Astrocyte (in vitro differentiated cells and primary cell): ENCODE results near the gene GCK. TPM values are rescaled to one million over a fixed set of nuclear protein-coding genes. Genes with fewer than 3 reads are reported as not detected.

Source experiments
- DNase-seq: peaks from one replicate; pipeline ENCODE4 v3.0.0-alpha.2; 2010; ENCODE audit warnings: low read depth
- FAIRE-seq: peaks from 2 replicates; lab custom pipeline; 2011; peaks lifted over from hg19 to GRCh38; lab: Jason Lieb, UNC
- H2AFZ ChIP-seq: 2 replicates; pipeline ENCODE4 v1.6.0; 2012; ENCODE audit warnings: low read depth, low read length, inconsistent platforms
- H3K27ac ChIP-seq: 2 replicates; pipeline ENCODE4 v1.5.1; 2011; ENCODE audit warnings: low read depth, low read length, inconsistent platforms
- H3K27me3 ChIP-seq: 2 replicates; pipeline ENCODE4 v1.6.0; 2011; ENCODE audit warnings: low read length, inconsistent platforms; ENCODE audit not compliant: insufficient read depth
- H3K36me3 ChIP-seq: 2 replicates; pipeline ENCODE4 v1.5.1; 2011; ENCODE audit warnings: low read length, inconsistent platforms; ENCODE audit not compliant: insufficient read depth
- H3K4me1 ChIP-seq: 2 replicates; pipeline ENCODE4 v1.5.1; 2011; ENCODE audit warnings: low read length, inconsistent platforms; ENCODE audit not compliant: insufficient read depth
- H3K4me2 ChIP-seq: 2 replicates; pipeline ENCODE4 v1.6.0; 2012; ENCODE audit warnings: low read length, inconsistent platforms
- H3K4me3 ChIP-seq: 2 replicates; pipeline ENCODE4 v1.5.1; 2011; ENCODE audit warnings: low read depth, mild to moderate bottlenecking, low read length, inconsistent platforms; ENCODE audit not compliant: insufficient read depth
- H3K79me2 ChIP-seq: 2 replicates; pipeline ENCODE4 v1.6.0; 2012; ENCODE audit warnings: mild to moderate bottlenecking, low read length, inconsistent platforms; ENCODE audit not compliant: insufficient read depth
- H3K9ac ChIP-seq: 2 replicates; pipeline ENCODE4 v1.6.0; 2012; ENCODE audit warnings: mild to moderate bottlenecking, low read length, inconsistent platforms
- H3K9me3 ChIP-seq: 2 replicates; pipeline ENCODE4 v1.5.1; 2012; ENCODE audit warnings: low read depth, mild to moderate bottlenecking, low read length, inconsistent platforms; ENCODE audit not compliant: insufficient read depth
- H4K20me1 ChIP-seq: 2 replicates; pipeline ENCODE4 v1.6.0; 2012; ENCODE audit warnings: low read length, inconsistent platforms; ENCODE audit not compliant: insufficient read depth
- H3K27ac Mint-ChIP-seq: one replicate; pipeline ENCODE4 v1.8.0; 2021; ENCODE audit warnings: mild to moderate bottlenecking, mixed read lengths; ENCODE audit not compliant: unreplicated experiment
- H3K27me3 Mint-ChIP-seq: one replicate; pipeline ENCODE4 v1.8.0; 2021; ENCODE audit warnings: low read depth, mixed read lengths; ENCODE audit not compliant: unreplicated experiment
- H3K36me3 Mint-ChIP-seq: one replicate; pipeline ENCODE4 v1.8.0; 2021; ENCODE audit warnings: low read depth, mixed read lengths; ENCODE audit not compliant: unreplicated experiment
- H3K4me1 Mint-ChIP-seq: one replicate; pipeline ENCODE4 v1.8.0; 2021; ENCODE audit warnings: low read depth, mixed read lengths; ENCODE audit not compliant: unreplicated experiment
- H3K4me3 Mint-ChIP-seq: one replicate; pipeline ENCODE4 v1.8.0; 2021; ENCODE audit warnings: mild to moderate bottlenecking, moderate library complexity, mixed read lengths; ENCODE audit not compliant: unreplicated experiment
- H3K9me3 Mint-ChIP-seq: one replicate; pipeline ENCODE4 v1.8.0; 2021; ENCODE audit warnings: mild to moderate bottlenecking, mixed read lengths; ENCODE audit not compliant: unreplicated experiment
- EZH2 ChIP-seq: IDR thresholded peaks from 2 replicates; pipeline ENCODE4 v1.6.1; 2012; ENCODE audit warnings: mild to moderate bottlenecking, low read length, inconsistent platforms; ENCODE audit not compliant: insufficient read depth
- total RNA-seq: library from RNA; stranded (reverse); gene quantifications from 2 replicates; pipeline ENCODE4 v1.2.1, GENCODE V29; 2021
- TF ChIP-seq, protein P1 (sequence below): IDR thresholded peaks from 2 replicates; pipeline ENCODE4 v1.5.1; 2011; ENCODE audit warnings: low read depth, mild to moderate bottlenecking, inconsistent platforms, low read length, moderate library complexity; ENCODE audit not compliant: insufficient read depth

The GCK gene
- total RNA-seq, 1 donor from 2014 or later: not detected

GRCh38 chr7:44139311-44140010, 49.8 kb downstream of the GCK start:
- Histone ChIP-seq H3K27me3 (no peaks in the 10 kb centered on the region), H3K9me3 (no peaks in the 10 kb centered on the region), H3K79me2 (no peaks in the 10 kb centered on the region), H3K27ac (no peak overlapping the region), H4K20me1 (no peaks in the 10 kb centered on the region), H2AFZ (no peak overlapping the region), H3K9ac (no peak overlapping the region), H3K4me2 (no peak overlapping the region), H3K4me1 (no peaks in the 10 kb centered on the region), H3K36me3 (no peaks in the 10 kb centered on the region), H3K4me3 (no peak overlapping the region)
- Mint-ChIP-seq H3K9me3 (no peaks in the 10 kb centered on the region), H3K4me3 (no peak overlapping the region), H3K36me3 (no peaks in the 10 kb centered on the region), H3K27ac (no peak overlapping the region), H3K4me1 (peaks cover 5% of the 10 kb centered on the region), H3K27me3 (peaks cover 27% of the 10 kb centered on the region)
- no peak for DNase-seq
- TF ChIP-seq EZH2: no peak
- TF ChIP-seq, protein P1, sequence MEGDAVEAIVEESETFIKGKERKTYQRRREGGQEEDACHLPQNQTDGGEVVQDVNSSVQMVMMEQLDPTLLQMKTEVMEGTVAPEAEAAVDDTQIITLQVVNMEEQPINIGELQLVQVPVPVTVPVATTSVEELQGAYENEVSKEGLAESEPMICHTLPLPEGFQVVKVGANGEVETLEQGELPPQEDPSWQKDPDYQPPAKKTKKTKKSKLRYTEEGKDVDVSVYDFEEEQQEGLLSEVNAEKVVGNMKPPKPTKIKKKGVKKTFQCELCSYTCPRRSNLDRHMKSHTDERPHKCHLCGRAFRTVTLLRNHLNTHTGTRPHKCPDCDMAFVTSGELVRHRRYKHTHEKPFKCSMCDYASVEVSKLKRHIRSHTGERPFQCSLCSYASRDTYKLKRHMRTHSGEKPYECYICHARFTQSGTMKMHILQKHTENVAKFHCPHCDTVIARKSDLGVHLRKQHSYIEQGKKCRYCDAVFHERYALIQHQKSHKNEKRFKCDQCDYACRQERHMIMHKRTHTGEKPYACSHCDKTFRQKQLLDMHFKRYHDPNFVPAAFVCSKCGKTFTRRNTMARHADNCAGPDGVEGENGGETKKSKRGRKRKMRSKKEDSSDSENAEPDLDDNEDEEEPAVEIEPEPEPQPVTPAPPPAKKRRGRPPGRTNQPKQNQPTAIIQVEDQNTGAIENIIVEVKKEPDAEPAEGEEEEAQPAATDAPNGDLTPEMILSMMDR: no peak
- FAIRE-seq: no peak

DNA sequence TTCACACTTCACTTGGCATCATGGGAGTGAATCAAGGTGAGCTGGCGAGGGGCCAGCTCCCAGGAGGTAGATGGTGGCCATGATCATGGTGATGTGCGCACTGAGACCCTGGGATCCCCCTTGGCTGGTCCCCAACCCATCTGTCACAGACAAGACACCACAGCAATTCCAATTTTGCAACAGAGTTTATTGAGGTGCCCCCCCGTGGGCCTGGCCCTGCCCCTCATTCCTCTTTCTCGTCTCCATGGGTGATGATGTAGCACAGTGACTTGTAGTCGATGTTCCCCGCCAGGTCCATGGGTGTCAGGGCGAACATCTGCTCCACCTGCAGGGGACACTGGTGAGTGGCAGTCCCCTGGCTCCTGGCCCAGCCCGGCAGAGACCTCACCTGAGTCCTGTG, 50.5 kb downstream of the GCK start:
- FAIRE-seq (no peak), DNase-seq (no peak)
- H2AFZ ChIP-seq: no peak overlapping the region
- no peaks in the 10 kb centered on the region for H3K9me3 ChIP-seq
- Mint-ChIP-seq H3K27me3 (peaks cover 22% of the 10 kb centered on the region), H3K9me3 (no peaks in the 10 kb centered on the region), H3K36me3 (no peaks in the 10 kb centered on the region), H3K4me3 (no peak overlapping the region), H3K27ac (no peak overlapping the region), H3K4me1 (peaks cover 5% of the 10 kb centered on the region)
- no peaks in the 10 kb centered on the region for H3K27me3 ChIP-seq
- no peaks in the 10 kb centered on the region for H3K4me1 ChIP-seq
- no peak overlapping the region for H3K4me2 ChIP-seq
- H3K4me3 ChIP-seq: no peak overlapping the region
- H3K79me2 ChIP-seq: no peaks in the 10 kb centered on the region
- H3K36me3 ChIP-seq: no peaks in the 10 kb centered on the region
- no peaks in the 10 kb centered on the region for H4K20me1 ChIP-seq
- no peak overlapping the region for H3K9ac ChIP-seq
- TF ChIP-seq EZH2: no peak
- TF ChIP-seq, protein P1: no peak
- H3K27ac ChIP-seq: no peak overlapping the region

DNA sequence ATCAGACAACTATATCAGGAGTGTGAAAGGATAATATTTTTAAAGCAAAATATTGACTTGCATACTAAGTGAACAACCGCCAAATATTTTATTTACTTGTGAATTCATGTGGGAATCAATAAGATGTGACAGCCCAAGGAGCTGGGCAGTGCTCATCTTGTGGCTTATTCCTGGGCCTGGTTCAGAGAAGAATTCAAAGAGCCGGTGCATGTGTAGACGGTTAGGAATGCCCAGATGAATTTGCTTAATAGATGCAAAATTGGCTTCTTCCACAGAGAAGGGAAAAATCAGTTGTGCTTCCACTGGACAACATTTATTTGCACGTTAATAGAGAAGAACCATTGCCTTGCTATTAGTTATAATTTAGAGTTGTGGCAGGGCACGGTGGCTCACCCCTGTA, 52.5 kb downstream of the GCK start:
- H3K79me2 ChIP-seq: no peaks in the 10 kb centered on the region
- Mint-ChIP-seq H3K27ac (no peak overlapping the region), H3K4me1 (peaks cover 11% of the 10 kb centered on the region), H3K9me3 (no peaks in the 10 kb centered on the region), H3K4me3 (no peak overlapping the region), H3K36me3 (no peaks in the 10 kb centered on the region), H3K27me3 (peaks cover 17% of the 10 kb centered on the region)
- no peaks in the 10 kb centered on the region for H3K9me3 ChIP-seq
- no peak overlapping the region for H2AFZ ChIP-seq
- no peak overlapping the region for H3K9ac ChIP-seq
- no peak overlapping the region for H3K4me3 ChIP-seq
- no peaks in the 10 kb centered on the region for H3K27me3 ChIP-seq
- no peaks in the 10 kb centered on the region for H4K20me1 ChIP-seq
- TF ChIP-seq EZH2: no peak
- TF ChIP-seq, protein P1: no peak
- FAIRE-seq: no peak
- no peak overlapping the region for H3K27ac ChIP-seq
- no peaks in the 10 kb centered on the region for H3K36me3 ChIP-seq
- no peak overlapping the region for H3K4me2 ChIP-seq
- H3K4me1 ChIP-seq: no peaks in the 10 kb centered on the region
- no peak for DNase-seq
